Measurements from ENCODE around the gene BUB1B.

The BUB1B gene

GRCh38 chr15:40258544-40258943, 97.7 kb downstream of the BUB1B start:
- no peak overlapping the region for H3K4me3 ChIP-seq (ENCODE audit: low read length)
- H3K4me1 ChIP-seq (ENCODE audit: control insufficient read depth, low read length), result no peaks in the 10 kb centered on the region
- TF ChIP-seq EZH2phosphoT487 (IDR thresholded peaks at IDR 0.05; ENCODE audit: borderline replicate concordance, low read length) (no peak), CTCF (IDR thresholded peaks at IDR 0.05; ENCODE audit: low read depth, low read length, poor library complexity, severe bottlenecking) (no peak)
- H3K9me2 ChIP-seq (replicated peaks; ENCODE audit: control insufficient read depth, low read length), result no peaks in the 10 kb centered on the region
- no peaks in the 10 kb centered on the region for H3F3A ChIP-seq (ENCODE audit: control insufficient read depth, insufficient read depth)
- H3K36me3 ChIP-seq (ENCODE audit: control insufficient read depth, low read length), result no peaks in the 10 kb centered on the region
- peaks cover 39% of the 10 kb centered on the region for H3K27me3 ChIP-seq (ENCODE audit: control insufficient read depth, low read length)
- H3K79me2 ChIP-seq (ENCODE audit: control insufficient read depth, low read length), result no peaks in the 10 kb centered on the region
- H3K4me2 ChIP-seq (ENCODE audit: low read length), result no peak overlapping the region
- H3K9me3 ChIP-seq (ENCODE audit: control insufficient read depth, insufficient read depth, low read length), result no peaks in the 10 kb centered on the region
- H4K20me1 ChIP-seq (ENCODE audit: control insufficient read depth, insufficient read depth, low read depth, low read length), result no peaks in the 10 kb centered on the region
- H3K27ac ChIP-seq (ENCODE audit: low read depth, low read length), result no peak overlapping the region

- H3K27me3 ChIP-seq (ENCODE audit: control insufficient read depth, low read length), result peaks cover 35% of the 10 kb centered on the region
- H3K27ac ChIP-seq (ENCODE audit: low read depth, low read length), result no peak overlapping the region
- H3K36me3 ChIP-seq (ENCODE audit: control insufficient read depth, low read length), result no peaks in the 10 kb centered on the region
- H4K20me1 ChIP-seq (ENCODE audit: control insufficient read depth, insufficient read depth, low read depth, low read length), result no peaks in the 10 kb centered on the region
- TF ChIP-seq CTCF (IDR thresholded peaks at IDR 0.05; ENCODE audit: low read depth, low read length, poor library complexity, severe bottlenecking) (no peak), EZH2phosphoT487 (IDR thresholded peaks at IDR 0.05; ENCODE audit: borderline replicate concordance, low read length) (no peak)
- H3F3A ChIP-seq (ENCODE audit: control insufficient read depth, insufficient read depth), result no peaks in the 10 kb centered on the region
- no peak overlapping the region for H3K4me3 ChIP-seq (ENCODE audit: low read length)
- no peaks in the 10 kb centered on the region for H3K4me1 ChIP-seq (ENCODE audit: control insufficient read depth, low read length)
- no peaks in the 10 kb centered on the region for H3K9me2 ChIP-seq (replicated peaks; ENCODE audit: control insufficient read depth, low read length)
- no peak overlapping the region for H3K4me2 ChIP-seq (ENCODE audit: low read length)
- H3K9me3 ChIP-seq (ENCODE audit: control insufficient read depth, insufficient read depth, low read length), result no peaks in the 10 kb centered on the region
- H3K79me2 ChIP-seq (ENCODE audit: control insufficient read depth, low read length), result no peaks in the 10 kb centered on the region
These were observed 98.2 kb downstream of the BUB1B start for GRCh38 chr15:40259021-40259420.

- H3K36me3 ChIP-seq (ENCODE audit: control insufficient read depth, low read length), result no peaks in the 10 kb centered on the region
- no peaks in the 10 kb centered on the region for H3K79me2 ChIP-seq (ENCODE audit: control insufficient read depth, low read length)
- no peaks in the 10 kb centered on the region for H3K9me3 ChIP-seq (ENCODE audit: control insufficient read depth, insufficient read depth, low read length)
- no peaks in the 10 kb centered on the region for H3K9me2 ChIP-seq (replicated peaks; ENCODE audit: control insufficient read depth, low read length)
- H3F3A ChIP-seq (ENCODE audit: control insufficient read depth, insufficient read depth), result no peaks in the 10 kb centered on the region
- H3K27me3 ChIP-seq (ENCODE audit: control insufficient read depth, low read length), result peaks cover 28% of the 10 kb centered on the region
- TF ChIP-seq EZH2phosphoT487 (IDR thresholded peaks at IDR 0.05; ENCODE audit: borderline replicate concordance, low read length) (no peak), CTCF (IDR thresholded peaks at IDR 0.05; ENCODE audit: low read depth, low read length, poor library complexity, severe bottlenecking) (no peak)
- H3K4me3 ChIP-seq (ENCODE audit: low read length), result no peak overlapping the region
- no peak overlapping the region for H3K27ac ChIP-seq (ENCODE audit: low read depth, low read length)
- no peaks in the 10 kb centered on the region for H3K4me1 ChIP-seq (ENCODE audit: control insufficient read depth, low read length)
- H3K4me2 ChIP-seq (ENCODE audit: low read length), result no peak overlapping the region
- H4K20me1 ChIP-seq (ENCODE audit: control insufficient read depth, insufficient read depth, low read depth, low read length), result no peaks in the 10 kb centered on the region
These were observed 102.3 kb downstream of the BUB1B start for GRCh38 chr15:40263024-40263754.

Data from DOHH2 (cell line).